IMR-90 (cell line): Measurements from ENCODE around the gene ATG9A.
"Not testable (repeated sequence)": the region's sequence is repeated elsewhere in the genome, so short reads cannot be mapped to it uniquely, and the experiment has no call there.

ENCODE experiments used
- CEBPB ChIP-seq: IDR thresholded peaks from 2 replicates; pipeline ENCODE4 v1.6.1; 2012; ENCODE audit warnings: low read depth, low read length, improper control_type of control experiment
- CHD1 ChIP-seq: IDR thresholded peaks from 2 replicates; pipeline ENCODE4 v1.6.1; 2012; ENCODE audit warnings: low read depth, low read length, improper control_type of control experiment
- CTCF ChIP-seq: conservative IDR thresholded peaks from 2 replicates; pipeline ENCODE4 v1.5.1; 2012; ENCODE audit warnings: mild to moderate bottlenecking, low read depth, low read length, improper control_type of control experiment
- POLR2A ChIP-seq: IDR thresholded peaks from 2 replicates; pipeline ENCODE4 v1.6.1; 2012; ENCODE audit warnings: mild to moderate bottlenecking, low read depth, low read length
- RFX5 ChIP-seq: IDR thresholded peaks from 2 replicates; pipeline ENCODE4 v1.8.0; 2012; ENCODE audit warnings: low read depth, mild to moderate bottlenecking, low read length, moderate library complexity

GRCh38 chr2:219200502-219201326, 28.7 kb downstream of the ATG9A start:
- TF ChIP-seq CTCF, CEBPB, CHD1, RFX5, POLR2A: not testable (repeated sequence)
